GM23248 (cell line): ENCODE results near the gene CACNG4. TPM values are rescaled to one million over a fixed set of nuclear protein-coding genes. Genes with fewer than 3 reads are reported as not detected.

ENCODE experiments used
- DNase-seq: peaks from one replicate; pipeline ENCODE4 v3.0.0-alpha.2; 2015
- H2AFZ ChIP-seq: fragments of 200-600 bp; sonication (generic); 2 replicates; pipeline ENCODE4 v1.6.1; 2016; ENCODE audit warnings: antibody characterized with exemption
- H3F3A ChIP-seq: fragments of 200-600 bp; sonication (generic); 2 replicates; pipeline ENCODE4 v1.6.1; 2016; ENCODE audit warnings: mild to moderate bottlenecking, antibody characterized with exemption, mixed run types; ENCODE audit not compliant: insufficient read depth
- H3K27ac ChIP-seq: fragments of 200-600 bp; sonication (generic); 2 replicates; pipeline ENCODE4 v1.5.1; 2016; ENCODE audit warnings: mild to moderate bottlenecking
- H3K27me3 ChIP-seq: fragments of 200-600 bp; sonication (generic); replicated peaks from 2 replicates; pipeline ENCODE4 v1.6.1; 2016; ENCODE audit warnings: mild to moderate bottlenecking; ENCODE audit not compliant: insufficient read depth
- H3K36me3 ChIP-seq: fragments of 200-600 bp; sonication (generic); 2 replicates; pipeline ENCODE4 v1.6.1; 2016; ENCODE audit warnings: low read depth, mild to moderate bottlenecking
- H3K4me1 ChIP-seq: fragments of 200-600 bp; sonication (generic); 2 replicates; pipeline ENCODE4 v1.6.1; 2016; ENCODE audit warnings: mild to moderate bottlenecking; ENCODE audit not compliant: insufficient read depth
- H3K4me2 ChIP-seq: fragments of 200-600 bp; sonication (generic); one replicate; pipeline ENCODE4 v1.6.1; 2016; ENCODE audit warnings: mild to moderate bottlenecking; ENCODE audit not compliant: unreplicated experiment
- H3K4me3 ChIP-seq: fragments of 200-600 bp; sonication (generic); 2 replicates; pipeline ENCODE4 v1.5.1; 2016; ENCODE audit warnings: mild to moderate bottlenecking
- H3K79me2 ChIP-seq: fragments of 200-600 bp; sonication (generic); 2 replicates; pipeline ENCODE4 v1.6.1; 2016; ENCODE audit warnings: mild to moderate bottlenecking; ENCODE audit not compliant: insufficient read depth
- H3K9ac ChIP-seq: fragments of 200-600 bp; sonication (generic); 2 replicates; pipeline ENCODE4 v1.6.1; 2016; ENCODE audit warnings: mild to moderate bottlenecking
- H3K9me2 ChIP-seq: fragments of 200-600 bp; sonication (generic); 2 replicates; pipeline ENCODE4 v1.6.1; 2016; ENCODE audit warnings: mixed run types, mild to moderate bottlenecking, moderate library complexity; ENCODE audit not compliant: insufficient read depth
- H3K9me3 ChIP-seq: fragments of 200-600 bp; sonication (generic); one replicate; pipeline ENCODE4 v1.6.1; 2017; ENCODE audit warnings: low read depth
- H4K20me1 ChIP-seq: fragments of 200-600 bp; sonication (generic); 2 replicates; pipeline ENCODE4 v1.6.0; 2016; ENCODE audit not compliant: insufficient read depth
- EZH2 ChIP-seq: fragments of 200-600 bp; sonication (generic); IDR thresholded peaks from 2 replicates; pipeline ENCODE4 v1.6.1; 2018; ENCODE audit warnings: antibody characterized with exemption, mild to moderate bottlenecking; ENCODE audit not compliant: insufficient read depth, poor library complexity, severe bottlenecking
- EZH2phosphoT487 ChIP-seq: fragments of 200-600 bp; sonication (generic); IDR thresholded peaks from 2 replicates; pipeline ENCODE4 v1.6.1; 2018; ENCODE audit warnings: antibody characterized with exemption, moderate library complexity, mild to moderate bottlenecking, low read depth; ENCODE audit not compliant: insufficient read depth
- WGBS, 2 experiments: methylation state at CpG; one replicate each; pipeline ENCODE4 v1.1.6; 2015 to 2017; ENCODE audit warnings: low lambda C conversion rate in 2 of 2, low coverage in 1 of 2; ENCODE audit errors: missing lambda C conversion rate in 2 of 2; 5-methylcytosine and 5-hydroxymethylcytosine counted together
- in situ Hi-C: fragments of 300-500 bp; cut with MboI; formaldehyde crosslinking; loops from 2 replicates; pipeline ENCODE4 v1.15.0; 2020
- polyA plus RNA-seq: library from polyadenylated mRNA; unstranded; fragments of >200 nt; fragmentation: Nextera tagmentation; extraction: Ambion mirVana; gene quantifications from 2 replicates; pipeline ENCODE4 v1.2.1, GENCODE V29; 2016
- total RNA-seq: library from RNA; depleted of rRNA; stranded (reverse); fragments of >200 nt; shearing (Covaris generic); gene quantifications from 2 replicates; pipeline ENCODE4 v1.2.3, GENCODE V29; 2014

CACNG4 gene
- total and polyA plus RNA-seq, 2 experiments from 2014 or later, result not detected

DNA sequence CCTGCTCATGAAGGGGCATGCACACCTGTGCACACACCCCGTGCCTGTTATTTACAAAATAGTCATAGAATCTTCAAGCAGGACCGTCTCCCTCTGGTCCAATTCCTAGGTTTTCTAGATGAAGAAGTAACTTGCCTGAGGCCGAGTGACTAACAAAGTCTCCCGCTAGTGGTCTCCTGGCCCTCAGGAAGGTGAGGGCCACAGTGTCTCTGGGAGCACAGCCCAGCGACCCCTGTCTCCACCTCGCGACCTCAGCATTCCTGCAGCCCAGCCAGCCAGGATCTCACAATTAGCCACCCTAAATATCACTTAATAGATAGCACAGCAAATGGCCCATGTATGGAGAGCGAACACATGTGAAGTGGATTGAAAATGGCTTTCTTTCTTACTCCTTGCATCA, 49.4 kb downstream of the CACNG4 start:
- H3F3A ChIP-seq, result no peaks in the 10 kb centered on the region
- no peaks in the 10 kb centered on the region for H3K9me3 ChIP-seq
- H3K9me2 ChIP-seq, result no peaks in the 10 kb centered on the region
- peaks cover 22% of the 10 kb centered on the region for H3K27me3 ChIP-seq
- H3K36me3 ChIP-seq, result no peaks in the 10 kb centered on the region
- no peak overlapping the region for H3K9ac ChIP-seq
- in situ Hi-C loops, result no loop called here
- H3K79me2 ChIP-seq, result no peaks in the 10 kb centered on the region
- H4K20me1 ChIP-seq, result no peaks in the 10 kb centered on the region
- H3K4me2 ChIP-seq, result no peak overlapping the region
- no peak for DNase-seq
- 72 to 76% methylated on average over 8 of the region's 8 CpGs for WGBS, 2 experiments
- TF ChIP-seq EZH2phosphoT487 (no peak), EZH2 (no peak)
- no peak overlapping the region for H3K4me3 ChIP-seq
- H2AFZ ChIP-seq, result no peak overlapping the region
- H3K27ac ChIP-seq, result no peak overlapping the region
- no peaks in the 10 kb centered on the region for H3K4me1 ChIP-seq

GRCh38 chr17:67015001-67015400, 50.5 kb downstream of the CACNG4 start:
- Histone ChIP-seq H3K9me3 (no peaks in the 10 kb centered on the region), H3K4me1 (no peaks in the 10 kb centered on the region), H3K9me2 (no peaks in the 10 kb centered on the region), H3K36me3 (no peaks in the 10 kb centered on the region), H3K4me3 (no peak overlapping the region), H3K4me2 (no peak overlapping the region), H3K27me3 (peaks cover 22% of the 10 kb centered on the region), H3F3A (no peaks in the 10 kb centered on the region), H2AFZ (no peak overlapping the region), H3K27ac (no peak overlapping the region), H3K9ac (no peak overlapping the region), H3K79me2 (no peaks in the 10 kb centered on the region), H4K20me1 (no peaks in the 10 kb centered on the region)
- TF ChIP-seq EZH2, result no peak
- TF ChIP-seq EZH2phosphoT487, result no peak
- no peak for DNase-seq
- 62 to 65% methylated on average over 11 of the region's 11 CpGs for WGBS, 2 experiments
- in situ Hi-C loops, result no loop called here

DNA sequence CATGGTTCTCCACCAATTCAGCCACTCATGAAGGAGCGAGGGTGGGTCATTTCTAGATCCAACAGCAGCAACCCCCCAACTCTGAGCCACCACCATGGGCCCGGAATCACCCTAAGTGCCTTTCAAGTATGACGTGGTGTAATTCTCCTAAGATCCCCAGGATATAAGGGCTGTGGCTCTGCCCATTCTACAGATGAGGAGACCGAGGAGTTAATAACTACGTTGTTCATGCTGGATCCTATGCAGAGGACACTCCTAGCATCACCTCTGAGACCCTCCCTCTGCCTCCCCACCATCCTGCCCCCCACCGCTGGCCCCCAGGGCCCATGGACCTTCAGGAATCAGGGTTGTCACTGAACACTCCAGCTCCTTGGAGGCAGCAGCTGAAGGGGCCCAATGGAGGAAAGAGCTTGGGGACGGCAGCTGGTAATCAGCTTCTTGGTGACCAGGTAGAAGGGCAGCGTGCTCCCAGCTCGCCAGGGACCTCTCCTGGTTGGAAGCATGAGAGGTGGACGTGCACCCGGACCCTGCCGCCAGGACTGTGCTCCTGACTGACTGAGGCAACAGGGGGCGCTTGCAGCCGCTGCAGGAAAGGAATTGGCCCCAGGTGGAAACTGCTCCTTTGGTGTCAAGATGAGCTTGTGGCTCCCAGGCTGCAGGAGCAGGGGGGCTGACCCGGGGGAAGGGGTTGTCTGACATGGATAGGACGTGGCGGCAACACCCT, 51.7 kb downstream of the CACNG4 start:
- Histone ChIP-seq H3K4me1 (no peaks in the 10 kb centered on the region), H4K20me1 (no peaks in the 10 kb centered on the region), H3F3A (no peaks in the 10 kb centered on the region), H3K9me3 (no peaks in the 10 kb centered on the region), H3K27me3 (peaks cover 22% of the 10 kb centered on the region), H3K79me2 (no peaks in the 10 kb centered on the region), H3K9ac (no peak overlapping the region), H3K9me2 (no peaks in the 10 kb centered on the region), H2AFZ (no peak overlapping the region), H3K4me3 (no peak overlapping the region), H3K27ac (no peak overlapping the region), H3K4me2 (no peak overlapping the region), H3K36me3 (no peaks in the 10 kb centered on the region)
- DNase-seq, result no peak
- TF ChIP-seq EZH2phosphoT487 (no peak), EZH2 (no peak)
- in situ Hi-C loops, result no loop called here
- whole genome bisulfite sequencing, 2 experiments, result 63 to 69% methylated on average over 16 to 17 of the region's 17 CpGs

DNA sequence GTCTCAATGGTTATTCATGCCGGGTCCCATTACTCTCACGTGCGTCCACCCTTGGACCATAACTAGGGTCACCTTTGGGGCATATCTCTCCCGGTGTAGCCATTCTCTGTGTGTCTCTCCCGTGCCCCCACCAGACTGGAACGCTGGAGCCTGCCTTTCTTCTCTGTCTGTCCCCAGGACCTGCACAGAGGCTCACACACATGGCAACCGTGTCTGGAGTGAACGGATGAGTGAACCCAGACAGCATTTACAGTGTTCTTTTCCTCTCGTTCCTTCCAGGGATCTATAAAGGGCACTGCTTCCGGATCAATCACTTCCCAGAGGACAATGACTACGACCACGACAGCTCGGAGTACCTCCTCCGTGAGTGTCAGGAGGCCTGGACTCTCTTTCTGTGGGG, 53.4 kb downstream of the CACNG4 start:
- Histone ChIP-seq H3K27me3 (peaks cover 14% of the 10 kb centered on the region), H3K4me3 (no peak overlapping the region), H3K36me3 (no peaks in the 10 kb centered on the region), H2AFZ (no peak overlapping the region), H3K9ac (no peak overlapping the region), H3K4me1 (no peaks in the 10 kb centered on the region), H3K79me2 (no peaks in the 10 kb centered on the region), H3K9me3 (no peaks in the 10 kb centered on the region), H3K9me2 (no peaks in the 10 kb centered on the region), H3K27ac (no peak overlapping the region), H4K20me1 (no peaks in the 10 kb centered on the region), H3K4me2 (no peak overlapping the region), H3F3A (no peaks in the 10 kb centered on the region)
- DNase-seq, result no peak
- 53 to 57% methylated on average over 14 of the region's 14 CpGs for WGBS, 2 experiments
- in situ Hi-C loops, result no loop called here
- TF ChIP-seq EZH2 (no peak), EZH2phosphoT487 (no peak)
